GM12878 (cell line): ENCODE results near the gene MRPL23. TPM values are rescaled to one million over a fixed set of nuclear protein-coding genes. Genes with fewer than 3 reads are reported as not detected.

Experiments used
- ATAC-seq: fragments of 200-7000 bp; cut with Tn5 transposase; 3 replicates; pipeline ENCODE4 v1.9.1; 2020; ENCODE audit warnings: mild to moderate bottlenecking, moderate library complexity
- BruUV-seq: library from RNA; stranded (reverse); fragments of 400-500 nt; replicated peaks from 2 replicates; lab custom pipeline; 2021; lab: Mats Ljungman, UMichigan
- CTCF ChIA-PET: fragments of 300-600 bp; sonication (Branson Sonifier 250); formaldehyde crosslinking; extraction: SDS; loops from one replicate; lab custom pipeline; 2021; ENCODE audit warnings: inconsistent platforms; lab: Yijun Ruan, JAX
- POLR2A ChIA-PET: fragments of 350-600 bp; formaldehyde crosslinking; extraction: SDS; loops from one replicate; lab custom pipeline; 2021; ENCODE audit warnings: inconsistent platforms; lab: Charles Lee
- RAD21 ChIA-PET: fragments of 300-600 bp; sonication (Branson Sonifier 250); formaldehyde crosslinking; loops from one replicate; lab custom pipeline; 2023; ENCODE audit warnings: antibody characterized with exemption; ENCODE audit not compliant: unreplicated experiment; lab: Charles Lee
- SMC1A ChIA-PET: fragments of 300-600 bp; sonication (Branson Sonifier 250); formaldehyde crosslinking; loops from one replicate; lab custom pipeline; 2023; ENCODE audit not compliant: unreplicated experiment, uncharacterized antibody; lab: Charles Lee
- DNase-seq: peaks from one replicate; pipeline ENCODE4 v3.0.0-alpha.2; 2011; ENCODE audit warnings: low read depth, low spot score
- FAIRE-seq: peaks from 3 replicates; lab custom pipeline; 2011; peaks lifted over from hg19 to GRCh38; lab: Jason Lieb, UNC
- H2AFZ ChIP-seq: 2 replicates; pipeline ENCODE4 v1.6.0; 2011; ENCODE audit warnings: low read depth, low read length, control low read depth; ENCODE audit not compliant: control insufficient read depth
- H3K27ac ChIP-seq: 2 replicates; pipeline ENCODE4 v1.5.1; 2011; ENCODE audit warnings: control low read depth; ENCODE audit not compliant: control insufficient read depth, insufficient read depth
- H3K27me3 ChIP-seq, 2 experiments: replicated peaks in 1 of 2; 2 replicates each; pipeline versions ENCODE4 v1.6.0 to v1.6.1; 2011; ENCODE audit warnings: low read length in 1 of 2; ENCODE audit not compliant: control insufficient read depth in 2 of 2, insufficient read depth in 2 of 2
- H3K36me3 ChIP-seq, 2 experiments: 2 replicates each; pipeline ENCODE4 v1.5.1; 2011; ENCODE audit warnings: low read length in 1 of 2; ENCODE audit not compliant: control insufficient read depth in 2 of 2, insufficient read depth in 2 of 2
- H3K4me1 ChIP-seq: 2 replicates; pipeline ENCODE4 v1.6.1; 2011; ENCODE audit warnings: mild to moderate bottlenecking, low read length, moderate library complexity, mixed read lengths; ENCODE audit not compliant: control insufficient read depth, insufficient read depth
- H3K4me2 ChIP-seq: 2 replicates; pipeline ENCODE4 v1.6.0; 2011; ENCODE audit warnings: control low read depth; ENCODE audit not compliant: control insufficient read depth, insufficient read depth
- H3K4me3 ChIP-seq: fragments of 200-600 bp; sonication (generic); 2 replicates; pipeline ENCODE4 v1.5.1; 2016
- H3K79me2 ChIP-seq: 2 replicates; pipeline ENCODE4 v1.6.0; 2011; ENCODE audit warnings: low read length; ENCODE audit not compliant: control insufficient read depth, insufficient read depth
- H3K9ac ChIP-seq: 2 replicates; pipeline ENCODE4 v1.8.0; 2011; ENCODE audit warnings: low read length, control low read depth, mixed read lengths; ENCODE audit not compliant: control insufficient read depth, insufficient read depth
- H3K9me3 ChIP-seq: replicated peaks from 3 replicates; pipeline ENCODE4 v1.5.1; 2011; ENCODE audit warnings: mild to moderate bottlenecking, low read length; ENCODE audit not compliant: control insufficient read depth, insufficient read depth
- H4K20me1 ChIP-seq: 2 replicates; pipeline ENCODE4 v1.6.0; 2011; ENCODE audit not compliant: control insufficient read depth, insufficient read depth
- CEBPB ChIP-seq, 2 experiments: fragments of 150-350 bp in 1 of 2; IDR thresholded peaks; 2 replicates each; pipeline ENCODE4 v1.6.1; 2012 to 2014; ENCODE audit warnings: low read depth in 2 of 2, low read length in 2 of 2, borderline replicate concordance in 1 of 2, inconsistent platforms in 1 of 2
- CTCF ChIP-seq, 3 experiments: IDR thresholded peaks in 2 of 3; conservative IDR thresholded peaks in 1 of 3; 2 replicates each; pipeline ENCODE4 v1.5.1; 2011; ENCODE audit warnings: low read depth in 3 of 3, low read length in 3 of 3, mild to moderate bottlenecking in 3 of 3, control low read depth in 2 of 3, moderate library complexity in 2 of 3, inconsistent platforms in 1 of 3, mixed read lengths in 1 of 3; ENCODE audit not compliant: control insufficient read depth in 2 of 3, insufficient read depth in 1 of 3; ENCODE audit errors: extremely low read depth in 1 of 3
- ETV6 ChIP-seq, 2 experiments: fragments of 450-650 bp in 1 of 2; IDR thresholded peaks in 1 of 2; conservative IDR thresholded peaks in 1 of 2; 2 replicates each; pipeline ENCODE4 v1.6.1; 2014; ENCODE audit warnings: antibody characterized with exemption in 1 of 2, borderline replicate concordance in 1 of 2, low read depth in 1 of 2, mild to moderate bottlenecking in 1 of 2, moderate library complexity in 1 of 2
- PAX8 ChIP-seq: fragments of 450-650 bp; IDR thresholded peaks from 2 replicates; pipeline ENCODE4 v1.6.1; 2017; ENCODE audit warnings: mild to moderate bottlenecking, moderate library complexity
- RAD21 ChIP-seq: IDR thresholded peaks from 2 replicates; pipeline ENCODE4 v1.6.1; 2011; ENCODE audit warnings: mild to moderate bottlenecking, low read depth, low read length, moderate library complexity; ENCODE audit not compliant: insufficient read depth
- RUNX3 ChIP-seq: IDR thresholded peaks from 2 replicates; pipeline ENCODE4 v1.6.1; 2012; ENCODE audit warnings: low read length, inconsistent platforms
- SMC3 ChIP-seq: IDR thresholded peaks from 2 replicates; pipeline ENCODE4 v1.6.1; 2011; ENCODE audit warnings: low read length, improper control_type of control experiment, borderline replicate concordance
- STAT3 ChIP-seq: IDR thresholded peaks from 2 replicates; pipeline ENCODE4 v1.6.1; 2011; ENCODE audit warnings: low read depth, low read length, improper control_type of control experiment
- ZBTB40 ChIP-seq: fragments of 450-650 bp; IDR thresholded peaks from 2 replicates; pipeline ENCODE4 v1.6.1; 2016; ENCODE audit warnings: mild to moderate bottlenecking, moderate library complexity, borderline replicate concordance
- WGBS: methylation state at CpG from one replicate; pipeline ENCODE4 v1.1.6; 2016; ENCODE audit warnings: low lambda C conversion rate; ENCODE audit not compliant: insufficient replicate concordance, insufficient coverage; ENCODE audit errors: missing lambda C conversion rate; 5-methylcytosine and 5-hydroxymethylcytosine counted together
- in situ Hi-C: fragments of 300-500 bp; cut with MboI; formaldehyde crosslinking; loops from 9 replicates; pipeline ENCODE4 v1.14.3; 2018; ENCODE audit warnings: mixed read lengths
- intact Hi-C: fragments of 100-400 bp; cut with micrococcal nuclease; formaldehyde crosslinking; loops from one replicate; pipeline ENCODE4 v1.14.2; 2022; ENCODE audit not compliant: unreplicated experiment
- polyA plus RNA-seq, 11 experiments: library from polyadenylated mRNA; depleted of rRNA in 4 of 11; unstranded in 6 of 11; stranded (reverse) in 5 of 11; fragments of >200 nt; fragmentation: Nextera tagmentation in 4 of 11; fragmentation: Illumina TruSeq in 1 of 11; extraction: Ambion mirVana in 4 of 11; extraction: Trizol in 1 of 11; gene quantifications; 1 replicate in 1 of 11; 2 replicates in 10 of 11; pipeline versions ENCODE4 v1.2.1 to v1.2.3, GENCODE V29; 2011 to 2016; ENCODE audit warnings: inconsistent platforms in 2 of 11, missing spikeins in 2 of 11, low read depth in 1 of 11
- total RNA-seq, 4 experiments: library from RNA; depleted of rRNA in 3 of 4; stranded (reverse); fragments of >200 nt in 3 of 4; fragmentation: Illumina TruSeq in 1 of 4; extraction: Trizol in 1 of 4; gene quantifications; 2 replicates each; pipeline versions ENCODE4 v1.2.1 to v1.2.3, GENCODE V29; 2013 to 2021

Gene MRPL23
- total and polyA plus RNA-seq, 10 of the 15 experiments (the other 5 are each of a cell fraction or from before 2014, with no cell fraction given), result 1.6 to 207 (median 126) TPM

GRCh38 chr11:1918436-1919315 is 28.5 kb upstream of the MRPL23 start:
- TF ChIP-seq ZBTB40 (no peak), RAD21 (peak; percentile 29; the same call in 1 of the 2 replicates), SMC3 (0 out of 2 replicates have a peak, but pooled peaks have one; percentile 9), CTCF (IDR thresholded peaks at IDR 0.05 in 2 of 3, conservative IDR thresholded peaks at IDR 0.05 in 1 of 3; ENCODE audit: control insufficient read depth in 2 of 3, extremely low read depth in 1 of 3, insufficient read depth in 1 of 3, low read depth in 3 of 3, low read length in 3 of 3) (peak in 1 of 3 experiments; percentile 48; a peak in 2 of 6 replicates), RUNX3 (no peak), PAX8 (no peak), ETV6 (conservative IDR thresholded peaks at IDR 0.05 in 1 of 2, IDR thresholded peaks at IDR 0.05 in 1 of 2; ENCODE audit: borderline replicate concordance in 1 of 2, low read depth in 1 of 2) (no peak), STAT3 (no peak), CEBPB (IDR thresholded peaks at IDR 0.05; ENCODE audit: borderline replicate concordance in 1 of 2, low read depth in 2 of 2, low read length in 2 of 2) (no peak)
- FAIRE-seq, result no peak

More at GRCh38 chr11:1918436-1919315, 28.5 kb upstream of the MRPL23 start:
- ChIA-PET POLR2A (no interaction called here), CTCF (interaction anchor here (1.1 kb wide), 1 partner anchor 71 kb away, joined by 4 read pairs; no protein-coding TSS in a partner anchor), SMC1A (no interaction called here), RAD21 (no interaction called here)
- intact Hi-C loops, result loop anchor here (2.0 kb wide), 1 partner anchor 80 kb away; the partner anchor contains the start of gene TNNI2
- Histone ChIP-seq H3K27me3 (no peaks in the 10 kb centered on the region), H3K4me2 (no peak overlapping the region), H3K4me1 (no peaks in the 10 kb centered on the region), H3K9ac (no peak overlapping the region), H3K27ac (no peak overlapping the region), H3K79me2 (no peaks in the 10 kb centered on the region), H3K9me3 (no peaks in the 10 kb centered on the region; the same call in 2 of the 3 replicates), H2AFZ (no peak overlapping the region), H4K20me1 (no peaks in the 10 kb centered on the region), H3K36me3 (no peaks in the 10 kb centered on the region), H3K4me3 (no peak overlapping the region)
- ATAC-seq (peak; percentile 18; the same call in 1 of the 3 replicates), DNase-seq (no peak)
- in situ Hi-C loops, result loop anchor here (5.0 kb wide), 1 partner anchor 36 kb away; no protein-coding TSS in a partner anchor
- 53% methylated on average over 28 of the region's 29 CpGs for whole genome bisulfite sequencing
- BruUV-seq, result no TSS peak
